ENCODE measurements around the gene MYPN.
A peak's percentile ranks its signal among the peaks of the same experiment; 100 is the strongest.
"Not testable (repeated sequence)": the region's sequence is repeated elsewhere in the genome, so short reads cannot be mapped to it uniquely, and the experiment has no call there.

Gene MYPN

DNA sequence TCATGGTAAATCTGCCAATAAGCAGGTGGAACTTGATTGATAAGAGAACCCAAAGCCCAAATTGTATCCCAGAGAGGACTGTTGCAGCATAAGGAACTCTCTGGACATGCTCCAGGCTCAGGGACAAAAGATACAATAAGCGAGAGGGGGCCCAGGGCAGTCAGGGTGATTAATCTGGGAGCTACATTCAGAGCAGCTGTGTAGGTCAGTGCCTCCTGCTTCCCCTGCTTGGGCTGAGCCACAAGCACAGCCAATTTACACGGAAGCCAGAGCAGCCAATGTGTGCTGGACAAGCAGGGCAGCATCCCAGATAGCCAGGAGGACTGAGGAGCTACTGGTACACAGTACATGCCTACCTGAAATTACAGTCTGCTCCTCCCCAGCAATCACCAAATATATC lies 24.2 kb downstream of the MYPN start:
- DNase-seq (ENCODE audit: low read depth in 2 of 2) = no peak

DNA sequence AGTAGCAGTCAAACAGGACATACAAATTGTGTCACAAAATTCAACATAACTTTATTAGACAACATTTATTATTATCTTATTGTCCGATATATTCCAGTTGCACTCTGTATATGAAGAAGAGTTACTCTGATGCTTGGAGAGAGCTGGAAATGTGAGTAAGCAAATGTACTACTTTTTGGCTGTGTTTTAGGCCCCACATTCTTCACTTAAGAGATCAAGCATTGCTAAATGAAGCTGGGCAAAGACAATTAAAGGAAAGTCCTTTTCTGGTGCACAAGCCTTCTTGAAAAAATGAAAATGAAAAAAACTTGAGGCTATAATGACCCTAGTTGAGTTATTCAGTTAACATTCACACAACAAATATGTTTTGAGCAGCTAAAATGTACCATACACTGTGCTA lies 26.1 kb downstream of the MYPN start:
- DNase-seq (ENCODE audit: low read depth in 2 of 2) = no peak

DNA sequence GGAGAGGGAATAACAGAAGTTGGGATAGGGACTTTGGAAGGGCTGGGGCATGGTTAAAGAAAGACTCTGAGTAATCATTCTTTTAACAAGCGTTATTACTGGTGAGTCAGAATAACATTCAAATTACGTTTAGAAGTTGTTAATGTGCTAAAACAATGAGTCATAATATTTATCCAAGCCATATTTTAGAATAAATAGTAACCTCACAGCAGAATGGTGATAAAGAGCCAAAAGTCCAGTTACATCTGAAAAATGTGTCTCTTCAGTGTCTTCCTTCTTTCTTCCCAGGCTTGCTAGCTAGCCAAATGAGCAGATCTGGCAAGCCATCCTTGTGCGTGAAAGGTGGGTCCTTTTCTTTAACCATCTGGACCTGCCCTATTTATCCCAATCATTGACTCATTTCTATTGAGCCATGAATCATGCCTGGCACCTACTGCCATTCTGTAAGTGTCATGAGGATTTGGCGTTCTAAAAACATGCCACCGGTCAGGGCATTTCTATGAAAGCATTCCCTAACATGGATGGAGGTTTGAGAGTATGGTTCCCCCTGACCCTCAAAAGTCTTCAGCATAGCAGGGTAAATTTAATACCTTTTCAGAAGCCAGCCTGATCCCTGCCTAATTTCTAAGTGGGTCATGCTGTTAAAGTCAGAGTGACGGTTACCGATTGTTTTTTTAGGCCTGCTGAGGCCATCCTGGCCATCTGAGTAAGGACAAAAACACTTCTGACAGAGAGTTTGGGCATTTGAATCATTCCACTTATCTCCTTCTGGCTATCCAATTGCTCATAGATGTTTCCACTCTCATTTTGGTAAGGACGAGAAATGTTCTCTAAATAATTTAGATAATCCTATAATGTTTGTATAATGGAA lies 26.9 kb downstream of the MYPN start:
- DNase-seq (ENCODE audit: low read depth in 2 of 2) = no peak

DNA sequence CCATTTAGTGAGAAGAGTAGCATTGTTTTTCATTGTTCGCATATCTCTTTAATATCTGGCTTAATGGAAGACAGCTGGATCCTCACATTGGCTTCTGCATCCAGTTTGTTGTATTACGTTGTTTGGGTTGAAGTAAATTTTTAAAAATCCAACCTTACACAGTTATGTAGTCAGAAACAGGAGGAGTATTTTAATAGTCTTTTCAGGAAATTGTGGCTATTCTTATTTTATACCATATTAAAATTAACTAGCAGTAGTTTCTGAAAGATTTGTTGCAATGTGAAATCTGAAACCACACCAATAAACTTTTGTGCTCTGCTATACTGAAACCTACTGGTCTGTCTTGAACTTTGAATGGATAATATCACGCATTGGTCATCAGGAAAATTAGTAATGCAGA lies 27.9 kb downstream of the MYPN start:
- DNase-seq (ENCODE audit: low read depth in 2 of 2) = no peak

DNA sequence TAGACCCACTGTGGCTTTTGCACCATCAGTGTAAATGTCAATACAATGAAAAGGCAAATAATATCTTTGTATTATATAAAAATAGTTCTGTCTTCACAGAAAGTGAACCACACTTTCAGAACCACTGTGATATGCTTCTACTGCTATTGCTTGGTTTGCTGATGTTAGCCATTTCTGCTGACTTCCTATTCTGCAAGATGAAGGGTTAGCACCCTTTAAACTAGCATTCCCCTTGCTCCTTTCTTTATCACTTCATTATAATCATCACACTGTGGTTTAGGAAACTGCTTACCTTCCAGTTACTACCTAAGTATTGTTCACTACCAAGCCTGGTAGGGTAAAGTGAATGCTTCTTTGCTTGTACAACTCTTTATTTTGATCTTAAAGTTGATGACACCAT lies 29.2 kb downstream of the MYPN start:
- no peak for DNase-seq (ENCODE audit: low read depth in 2 of 2)

DNA sequence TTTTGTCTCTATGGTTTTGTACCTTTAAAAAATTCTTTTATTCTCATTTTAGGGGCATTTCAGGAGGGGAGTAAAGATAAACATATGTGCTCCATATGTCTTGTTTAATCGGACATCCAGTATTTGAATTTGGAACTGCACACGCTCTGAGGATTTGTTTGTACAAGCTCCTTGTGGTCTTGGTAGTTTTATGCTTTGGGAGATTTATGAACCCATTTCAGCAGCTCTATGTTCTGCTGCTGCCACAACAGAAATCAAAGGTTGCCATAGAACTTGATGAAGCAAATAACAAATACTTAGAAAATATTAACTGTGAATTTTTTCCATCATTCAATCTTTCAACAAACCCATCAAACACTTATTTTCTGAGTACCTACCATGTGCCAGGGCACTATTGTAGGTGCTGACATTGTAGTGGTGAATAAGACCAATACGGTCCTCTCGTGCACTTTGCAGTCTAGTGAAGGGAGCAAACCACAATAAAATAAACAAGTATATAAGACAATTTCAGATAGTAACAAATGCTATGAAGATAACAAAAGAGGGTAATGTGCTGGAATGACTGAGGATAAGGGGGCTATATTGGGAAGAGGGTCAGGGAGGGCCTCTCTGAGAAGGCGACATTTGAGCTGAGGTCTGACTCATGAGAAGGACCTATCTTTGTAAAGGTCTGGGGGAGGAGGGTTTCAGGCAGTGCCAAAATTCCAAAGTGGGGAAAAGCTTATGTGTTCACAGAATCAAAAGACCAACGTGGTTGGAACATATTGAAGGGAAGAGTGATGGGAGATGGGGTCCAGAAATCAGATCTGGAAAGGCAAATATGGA lies 30.4 kb downstream of the MYPN start:
- DNase-seq (ENCODE audit: low read depth in 2 of 2) = no peak

DNA sequence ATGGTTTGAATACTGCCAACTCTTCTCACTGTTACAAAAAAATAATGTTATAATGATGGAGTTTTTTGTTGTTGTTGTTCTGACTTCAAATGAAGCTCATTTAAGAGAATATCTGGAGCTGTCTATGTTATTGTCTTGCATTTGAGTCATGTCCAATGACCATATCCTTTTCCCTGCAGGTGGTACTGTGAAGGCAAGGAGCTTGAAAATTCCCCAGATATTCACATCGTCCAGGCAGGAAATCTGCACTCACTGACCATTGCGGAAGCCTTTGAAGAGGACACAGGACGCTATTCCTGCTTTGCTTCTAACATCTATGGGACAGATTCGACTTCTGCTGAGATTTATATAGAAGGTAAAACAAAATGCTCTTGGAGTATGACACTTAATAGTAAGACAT lies 33.5 kb downstream of the MYPN start:
- no peak for DNase-seq (ENCODE audit: low read depth in 2 of 2)

DNA sequence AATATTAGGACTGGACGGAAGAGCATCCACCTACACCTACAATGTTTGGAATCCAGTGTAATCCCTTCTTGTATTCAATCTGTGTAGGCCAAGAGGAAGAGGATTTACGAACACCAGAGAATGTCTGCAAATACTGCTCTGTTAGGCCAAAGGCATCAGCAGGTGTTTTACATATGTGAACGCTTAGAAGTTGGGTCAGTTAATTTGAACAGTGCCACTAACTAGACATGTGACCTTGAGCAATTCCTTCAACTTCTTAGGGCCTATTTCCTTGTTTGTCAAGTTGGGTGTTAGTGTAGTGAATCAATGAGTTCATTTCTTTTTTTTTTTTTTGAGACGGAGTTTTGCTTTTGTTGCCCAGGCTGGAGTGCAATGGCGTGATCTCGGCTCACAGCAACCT lies 35.4 kb downstream of the MYPN start:
- DNase-seq (ENCODE audit: low read depth in 2 of 2) = no peak

DNA sequence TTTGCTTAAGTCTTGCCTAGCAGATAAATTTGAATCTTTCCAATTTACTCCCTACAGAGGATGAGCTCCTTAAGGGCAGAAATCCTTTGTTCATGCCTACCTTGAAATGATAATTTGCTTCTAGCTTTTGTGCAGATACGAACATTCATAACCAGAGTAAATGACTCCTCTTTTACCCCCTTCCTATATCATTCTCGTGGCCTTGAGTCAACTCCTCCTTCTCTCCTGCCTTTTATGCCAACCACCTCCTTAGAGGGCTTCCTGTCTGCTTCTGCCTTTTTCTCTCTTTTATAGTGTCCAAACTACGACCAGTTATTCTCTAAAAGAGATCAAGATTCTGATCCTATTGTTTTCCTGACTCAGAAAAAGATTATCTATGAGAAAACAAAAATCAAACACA lies 36.4 kb downstream of the MYPN start:
- DNase-seq (ENCODE audit: low read depth in 2 of 2) = no peak

DNA sequence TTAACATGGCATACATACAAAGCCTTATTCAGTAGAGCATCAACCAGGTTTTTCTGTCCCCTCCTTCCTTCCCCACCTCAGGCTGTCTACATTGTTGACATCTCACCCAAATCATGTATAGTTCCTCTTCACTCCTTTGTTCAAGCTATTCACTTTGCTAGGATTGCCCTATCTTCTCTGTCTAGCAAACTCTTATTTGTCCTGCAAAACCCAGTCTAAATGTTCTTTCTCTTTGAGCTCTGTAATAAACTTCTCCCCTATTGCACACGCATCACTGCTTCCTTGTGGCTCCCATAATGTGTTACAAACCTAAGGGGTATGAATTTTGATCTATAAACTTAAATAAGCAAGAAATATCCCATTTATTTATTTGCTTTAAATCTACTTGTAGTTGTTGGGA lies 36.8 kb downstream of the MYPN start:
- no peak for DNase-seq (ENCODE audit: low read depth in 2 of 2)

DNA sequence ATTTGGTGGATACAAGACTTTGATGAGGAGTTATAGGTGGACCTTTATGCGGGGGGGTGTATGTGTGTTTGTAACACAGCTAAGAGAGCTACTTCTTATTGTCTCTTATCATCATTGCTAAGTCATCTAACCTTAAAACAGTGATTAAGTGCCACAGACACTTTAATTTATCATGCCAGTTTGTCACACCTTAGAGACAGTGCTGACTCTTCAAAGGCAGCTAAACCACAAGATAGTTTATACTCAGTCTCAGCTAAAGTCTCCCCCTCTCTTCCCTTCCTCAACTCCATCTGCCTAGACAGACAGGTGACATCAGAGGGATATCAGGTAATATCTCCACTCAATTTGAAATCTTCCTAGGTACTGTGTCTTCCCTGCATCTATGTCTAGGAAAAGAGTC lies 42.2 kb downstream of the MYPN start:
- DNase-seq (ENCODE audit: low read depth in 2 of 2) = no peak

DNA sequence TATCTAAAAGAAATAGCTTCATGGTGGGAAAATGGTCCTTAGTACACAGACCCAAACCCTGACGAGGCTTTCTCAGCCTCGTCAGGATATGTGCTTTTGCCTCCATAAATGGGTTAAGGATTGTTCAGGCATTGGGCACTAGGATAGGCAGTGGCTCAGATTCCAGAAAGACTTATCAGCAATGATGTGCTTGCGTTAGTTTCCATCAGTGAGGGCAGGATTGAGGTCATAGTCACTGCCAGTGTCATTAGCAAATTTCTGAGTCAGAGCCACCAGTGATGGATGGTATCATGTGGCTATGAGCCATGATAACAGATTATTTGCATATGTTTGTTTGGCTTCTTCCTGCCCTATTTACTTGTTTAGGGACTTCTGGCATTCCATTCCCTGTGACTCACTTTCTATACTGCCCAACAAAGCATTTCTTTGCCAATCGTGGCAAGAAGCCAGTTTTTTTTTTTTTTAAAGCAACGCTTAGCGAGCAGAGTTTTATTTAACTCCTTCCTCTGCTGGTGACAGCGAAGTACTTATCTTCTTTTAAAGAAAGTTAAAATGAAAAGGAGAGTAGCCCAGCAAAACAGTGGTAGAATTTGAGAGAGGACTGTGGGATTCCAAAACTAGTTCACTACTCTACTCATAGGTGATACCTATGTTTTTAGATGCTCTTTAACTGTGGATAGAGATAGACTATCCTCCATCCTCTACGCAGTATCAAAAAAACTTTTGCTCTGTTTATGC lies 44.4 kb downstream of the MYPN start:
- DNase-seq (ENCODE audit: low read depth in 2 of 2) = no peak

DNA sequence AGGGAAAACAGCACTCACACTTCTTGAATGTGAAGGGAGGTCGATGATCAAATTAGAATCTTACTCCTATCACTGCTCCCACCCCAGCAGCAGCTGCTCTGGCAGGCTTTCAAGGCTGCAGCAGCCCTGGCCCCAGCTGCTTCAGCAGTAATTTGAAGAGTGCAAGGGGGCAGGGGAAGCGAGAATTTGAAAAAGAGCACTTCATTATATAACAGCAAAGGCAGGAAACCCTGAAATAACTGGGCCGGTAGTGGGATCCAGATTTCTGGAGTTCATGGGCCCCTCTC lies 44.9 kb downstream of the MYPN start:
- no peak for DNase-seq (ENCODE audit: low read depth in 2 of 2)

DNA sequence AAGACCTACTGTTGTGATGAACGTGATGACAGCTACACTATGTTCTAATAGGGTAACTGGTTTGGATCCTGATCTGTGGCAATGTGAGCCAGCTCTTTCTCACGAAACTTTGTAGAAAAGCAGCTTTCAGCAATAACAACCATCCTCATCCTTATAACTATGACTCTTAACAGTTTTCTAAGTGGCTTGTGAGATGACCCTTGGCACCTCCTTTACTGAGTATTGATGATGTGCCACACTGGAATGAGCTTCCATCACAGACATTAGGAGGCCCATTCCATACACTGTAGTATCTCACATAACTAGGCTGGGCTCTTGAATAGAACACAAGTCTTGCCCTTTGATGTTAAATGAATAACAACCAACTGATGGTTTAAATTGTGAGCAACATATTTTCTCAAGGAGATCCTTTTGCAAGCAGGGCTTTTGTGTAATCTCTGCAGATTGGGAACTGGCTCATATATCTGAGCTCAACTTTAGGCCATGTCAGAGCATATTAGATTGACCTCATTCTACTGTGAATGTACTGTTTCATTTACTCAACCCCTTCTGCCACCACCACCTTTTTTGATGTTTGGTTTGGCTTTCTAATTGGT lies 46.4 kb downstream of the MYPN start:
- DNase-seq (ENCODE audit: low read depth in 2 of 2) = no peak

DNA sequence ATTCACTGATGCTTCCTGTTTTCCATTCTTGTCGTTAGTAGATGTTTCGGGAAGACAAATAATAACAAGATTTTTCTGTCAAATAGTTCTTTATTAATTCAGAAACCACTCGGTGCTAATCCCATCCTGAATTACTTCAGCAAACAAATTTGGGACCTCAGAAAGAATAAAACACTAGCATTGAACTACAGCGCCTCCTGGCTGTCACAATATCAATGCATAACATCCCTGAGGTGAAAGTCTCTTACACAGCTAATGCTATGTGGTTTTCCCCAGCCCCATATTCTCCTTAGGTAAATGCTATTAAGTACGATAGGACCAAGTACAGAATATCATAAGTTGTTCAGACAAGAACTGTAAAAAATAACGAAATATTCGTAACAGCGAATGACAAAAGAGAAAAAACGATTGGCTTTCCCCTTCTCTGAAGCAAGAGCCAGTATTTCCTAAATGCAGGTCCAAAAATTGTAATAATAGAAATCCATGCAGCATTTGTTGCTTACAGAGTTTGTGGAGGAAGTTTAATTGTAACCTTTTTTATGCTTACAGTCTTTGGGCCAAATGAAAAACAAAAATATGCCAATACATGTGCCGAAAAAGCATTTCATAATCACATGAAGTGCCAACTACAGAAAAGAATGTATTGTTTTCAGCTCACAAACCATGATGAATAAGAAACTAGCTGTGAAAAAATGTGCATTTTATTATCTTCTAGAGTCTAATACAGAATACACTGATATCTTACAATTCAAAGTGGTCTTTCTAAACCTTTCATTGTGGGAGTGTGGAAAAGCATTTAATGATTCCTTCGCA lies 47.3 kb downstream of the MYPN start:
- peak; percentile 16 to 46 for DNase-seq (ENCODE audit: low read depth in 2 of 2)

DNA sequence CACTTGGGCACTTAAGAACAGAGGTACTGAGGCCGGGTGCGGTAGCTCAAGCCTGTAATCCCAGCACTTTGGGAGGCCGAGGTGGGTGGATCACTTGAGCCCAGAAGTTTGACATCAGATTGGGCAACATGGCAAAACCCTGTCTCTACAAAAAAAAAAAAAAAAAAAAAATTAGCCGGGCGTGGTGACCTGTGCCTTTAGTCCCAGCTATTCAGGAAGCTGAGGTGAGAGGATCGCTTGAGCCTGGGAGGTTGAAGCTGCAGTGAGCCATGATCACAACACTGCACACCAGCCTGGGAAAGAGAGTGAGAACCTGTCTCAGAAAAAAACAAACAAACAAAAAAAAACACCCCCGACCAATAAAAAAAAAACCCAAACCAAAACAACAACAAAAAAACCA lies 48.2 kb downstream of the MYPN start:
- not testable (repeated sequence) for DNase-seq (ENCODE audit: low read depth in 2 of 2)

DNA sequence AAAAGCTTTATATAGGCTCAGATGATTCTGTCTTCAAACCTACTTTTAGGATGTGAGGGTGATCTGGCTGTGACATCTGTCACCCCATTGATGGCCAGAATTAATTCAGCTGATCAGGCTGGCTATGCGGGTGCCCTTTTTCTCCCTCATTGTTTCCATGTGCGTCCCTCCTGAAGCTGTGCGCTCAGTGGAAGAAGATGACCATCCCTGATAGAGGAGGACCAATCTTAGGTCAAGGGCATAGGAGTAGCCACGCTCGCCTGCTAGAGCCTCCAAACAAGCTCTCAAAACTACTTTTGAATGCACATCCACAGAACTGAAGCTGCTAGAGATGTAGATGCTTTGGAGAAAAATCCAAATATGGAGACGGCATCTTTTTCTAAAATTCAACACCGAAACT lies 48.7 kb downstream of the MYPN start:
- DNase-seq (ENCODE audit: low read depth in 2 of 2) = no peak

DNA sequence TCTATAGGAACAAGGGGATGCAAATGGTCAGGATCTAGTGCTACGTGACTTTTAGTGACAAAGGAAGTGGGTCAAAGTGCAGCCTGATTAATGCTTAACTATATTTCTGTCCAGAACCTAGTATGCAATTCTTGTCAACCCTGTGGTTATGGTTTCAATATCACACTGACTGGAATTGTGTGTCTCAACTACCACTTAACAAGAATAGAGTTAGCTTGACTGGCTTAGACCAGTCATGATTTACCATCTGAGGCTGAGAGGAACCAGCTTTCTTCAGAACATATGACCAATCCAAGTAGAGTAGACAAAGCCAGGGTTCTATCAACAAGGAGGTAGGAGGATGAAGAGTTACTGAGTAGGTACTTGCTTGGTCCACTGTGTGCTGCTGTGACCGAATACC lies 54.4 kb downstream of the MYPN start:
- DNase-seq (ENCODE audit: low read depth in 2 of 2) = no peak

DNA sequence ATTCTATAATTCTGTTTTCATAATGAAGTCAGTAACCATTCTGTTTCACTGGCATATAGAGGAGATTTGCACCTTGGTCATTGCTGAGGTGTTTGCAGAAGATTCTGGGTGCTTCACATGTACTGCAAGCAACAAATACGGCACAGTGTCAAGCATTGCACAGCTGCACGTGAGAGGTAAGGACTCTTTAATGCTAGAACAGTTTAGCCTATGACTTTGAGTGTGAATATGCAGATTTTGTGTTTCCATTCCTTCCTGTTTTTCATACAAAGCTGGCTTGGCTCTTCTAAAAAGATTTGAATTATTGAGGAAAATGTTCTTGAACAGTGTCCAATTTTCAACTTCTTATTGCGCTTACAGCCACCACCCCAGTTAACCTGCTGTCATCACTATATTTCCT lies 56.4 kb downstream of the MYPN start:
- no peak for DNase-seq (ENCODE audit: low read depth in 2 of 2)

DNA sequence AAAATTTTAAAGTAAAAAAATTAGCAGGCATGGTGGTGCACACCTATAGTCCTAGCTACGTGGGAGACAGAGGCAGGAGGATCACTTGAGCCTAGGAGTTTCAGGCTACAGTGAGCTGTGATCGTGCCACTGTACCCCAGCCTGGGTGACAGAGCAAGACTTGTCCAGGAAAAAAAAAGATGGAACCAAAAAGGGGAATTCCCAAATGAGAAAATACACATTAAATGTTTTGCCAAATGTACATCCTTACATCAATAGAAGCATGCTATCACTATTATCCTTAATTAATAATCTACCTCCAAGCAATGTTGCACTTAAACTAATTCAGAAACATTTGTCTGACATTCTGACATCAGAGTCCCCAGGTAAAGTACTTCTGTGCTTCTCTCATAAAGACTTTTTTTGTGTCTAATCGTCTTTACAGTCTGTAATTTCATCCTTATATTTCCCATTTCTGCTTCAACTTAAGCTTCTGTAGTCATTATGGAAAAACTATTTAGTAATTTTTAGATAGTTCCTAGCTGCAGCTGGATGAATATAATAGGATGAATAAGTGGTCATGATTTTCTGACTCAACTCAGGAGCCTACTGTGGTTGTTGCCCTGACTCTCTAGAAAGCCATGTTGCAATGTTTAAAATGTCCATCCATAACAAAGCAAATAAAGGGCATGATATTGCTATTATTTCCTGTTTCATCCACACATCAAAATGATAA lies 57.7 kb downstream of the MYPN start:
- no peak for DNase-seq (ENCODE audit: low read depth in 2 of 2)

Measured in stimulated activated CD4-positive, alpha-beta T cell treated with anti-CD3 and anti-CD28 coated beads, Interleukin-12 subunit alpha, Interleukin-12 subunit beta, amount 100 ng/mL, for 24 hours (primary cell).